ENCODE results near the gene AP4E1.
"Not testable (repeated sequence)": the region's sequence is repeated elsewhere in the genome, so short reads cannot be mapped to it uniquely, and the experiment has no call there.

Gene AP4E1

GRCh38 chr15:51023499-51023898, 115.0 kb downstream of the AP4E1 start:
- TF ChIP-seq, protein P1, sequence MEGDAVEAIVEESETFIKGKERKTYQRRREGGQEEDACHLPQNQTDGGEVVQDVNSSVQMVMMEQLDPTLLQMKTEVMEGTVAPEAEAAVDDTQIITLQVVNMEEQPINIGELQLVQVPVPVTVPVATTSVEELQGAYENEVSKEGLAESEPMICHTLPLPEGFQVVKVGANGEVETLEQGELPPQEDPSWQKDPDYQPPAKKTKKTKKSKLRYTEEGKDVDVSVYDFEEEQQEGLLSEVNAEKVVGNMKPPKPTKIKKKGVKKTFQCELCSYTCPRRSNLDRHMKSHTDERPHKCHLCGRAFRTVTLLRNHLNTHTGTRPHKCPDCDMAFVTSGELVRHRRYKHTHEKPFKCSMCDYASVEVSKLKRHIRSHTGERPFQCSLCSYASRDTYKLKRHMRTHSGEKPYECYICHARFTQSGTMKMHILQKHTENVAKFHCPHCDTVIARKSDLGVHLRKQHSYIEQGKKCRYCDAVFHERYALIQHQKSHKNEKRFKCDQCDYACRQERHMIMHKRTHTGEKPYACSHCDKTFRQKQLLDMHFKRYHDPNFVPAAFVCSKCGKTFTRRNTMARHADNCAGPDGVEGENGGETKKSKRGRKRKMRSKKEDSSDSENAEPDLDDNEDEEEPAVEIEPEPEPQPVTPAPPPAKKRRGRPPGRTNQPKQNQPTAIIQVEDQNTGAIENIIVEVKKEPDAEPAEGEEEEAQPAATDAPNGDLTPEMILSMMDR (IDR thresholded peaks at IDR 0.05; ENCODE audit: low read depth, low read length) = no peak

GRCh38 chr15:51024735-51025453, 116.4 kb downstream of the AP4E1 start:
- TF ChIP-seq, protein P1 (IDR thresholded peaks at IDR 0.05; ENCODE audit: low read depth, low read length) = no peak
- no peak for DNase-seq (ENCODE audit: extremely low read depth, low read depth)

More at GRCh38 chr15:51023499-51023898, 115.0 kb downstream of the AP4E1 start:
- no peak for DNase-seq (ENCODE audit: extremely low read depth, low read depth)

- TF ChIP-seq, protein P1 (IDR thresholded peaks at IDR 0.05; ENCODE audit: low read depth, low read length) = no peak
These were observed 117.0 kb downstream of the AP4E1 start for GRCh38 chr15:51025454-51025846.

GRCh38 chr15:51030649-51031316, 122.3 kb downstream of the AP4E1 start:
- peak; percentile 28 for DNase-seq (ENCODE audit: extremely low read depth, low read depth)

More at GRCh38 chr15:51025454-51025846, 117.0 kb downstream of the AP4E1 start:
- DNase-seq (ENCODE audit: extremely low read depth, low read depth) = no peak

DNA sequence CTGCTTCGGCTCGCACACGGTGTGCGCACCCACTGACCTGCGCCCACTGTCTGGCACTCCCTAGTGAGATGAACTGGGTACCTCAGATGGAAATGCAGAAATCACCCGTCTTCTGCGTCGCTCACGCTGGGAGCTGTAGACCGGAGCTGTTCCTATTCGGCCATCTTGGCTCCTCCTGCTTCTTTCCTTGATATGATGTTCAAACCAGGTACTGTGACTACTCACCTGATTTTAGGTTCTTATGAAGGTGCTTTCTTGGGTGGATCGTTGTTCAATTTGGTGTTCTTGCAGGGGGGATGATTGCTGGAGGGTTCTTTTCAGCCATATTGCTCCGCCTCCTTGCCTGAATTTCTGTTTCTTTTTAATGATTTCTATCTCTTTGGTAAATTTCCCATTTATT, 129.0 kb downstream of the AP4E1 start:
- not testable (repeated sequence) for DNase-seq (ENCODE audit: extremely low read depth, low read depth)

More at GRCh38 chr15:51030649-51031316, 122.3 kb downstream of the AP4E1 start:
- TF ChIP-seq, protein P1 (IDR thresholded peaks at IDR 0.05; ENCODE audit: low read depth, low read length) = no peak

DNA sequence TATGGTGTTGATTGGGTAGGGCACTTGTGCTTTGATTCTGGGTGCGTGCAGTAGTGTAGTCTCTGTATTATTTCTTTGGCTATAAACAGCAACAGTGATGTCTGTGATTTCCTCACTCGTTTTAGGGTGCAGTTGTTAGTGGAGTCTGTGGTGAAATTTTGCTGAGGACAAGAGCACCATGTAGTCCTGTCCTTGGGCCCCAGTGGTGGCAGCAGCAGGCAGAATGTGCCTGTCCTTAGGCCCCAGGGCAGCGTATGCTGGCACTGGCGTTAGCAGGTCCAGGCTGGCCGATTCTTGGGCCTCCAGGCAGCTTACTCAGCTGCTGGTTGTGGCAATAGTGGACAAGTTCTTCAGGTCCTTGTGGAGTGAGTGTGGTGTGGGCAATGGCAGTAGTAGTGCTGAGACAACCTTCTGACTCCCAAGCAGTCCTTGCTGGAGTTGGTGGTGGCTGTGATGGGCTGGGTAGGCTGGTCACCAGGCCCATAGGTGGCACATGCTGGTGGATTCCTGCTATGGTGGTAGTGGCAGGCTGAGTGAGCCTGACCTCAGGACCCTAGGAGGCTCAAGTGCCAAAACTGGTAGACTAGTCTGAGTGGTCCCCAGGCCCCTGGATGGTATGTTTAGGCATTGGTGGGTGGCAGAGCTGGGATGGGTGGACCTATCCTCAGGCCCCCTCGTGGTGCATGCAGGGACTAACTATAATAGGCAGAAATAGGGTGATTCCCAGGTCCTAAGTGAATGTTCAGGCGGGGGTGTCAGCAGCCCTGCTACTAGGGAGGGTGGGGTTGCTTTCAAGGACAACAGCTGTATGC, 129.9 kb downstream of the AP4E1 start:
- no peak for DNase-seq (ENCODE audit: extremely low read depth, low read depth)
- TF ChIP-seq, protein P1 (IDR thresholded peaks at IDR 0.05; ENCODE audit: low read depth, low read length) = no peak

DNA sequence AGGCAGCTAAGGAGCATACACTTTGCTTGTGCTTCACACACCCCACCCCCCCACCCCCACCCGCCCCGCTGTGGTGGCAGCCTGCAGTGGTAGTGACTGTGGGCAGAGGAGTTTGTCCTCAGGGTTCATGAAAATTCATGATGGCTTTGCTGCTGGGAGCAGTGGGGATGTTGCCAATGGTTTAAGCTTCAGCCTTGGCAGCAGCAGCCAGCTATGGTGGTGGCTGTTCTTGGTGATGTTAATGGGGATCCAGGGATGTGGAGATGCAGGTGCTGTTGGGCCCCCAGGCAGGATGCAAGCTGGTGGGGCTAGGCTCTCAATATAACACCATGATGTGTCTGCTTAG, 130.5 kb downstream of the AP4E1 start:
- TF ChIP-seq, protein P1 (IDR thresholded peaks at IDR 0.05; ENCODE audit: low read depth, low read length) = no peak
- DNase-seq (ENCODE audit: extremely low read depth, low read depth) = no peak

All from AG09319 (cell line).